Measurements from ENCODE around the gene HSD17B11. TPM values are rescaled to one million over a fixed set of nuclear protein-coding genes. Genes with fewer than 3 reads are reported as not detected.
"Not testable (repeated sequence)": the region's sequence is repeated elsewhere in the genome, so short reads cannot be mapped to it uniquely, and the experiment has no call there.

Gene HSD17B11
- total RNA-seq, 1 donor from 2014 or later, result 12.9 TPM

DNA sequence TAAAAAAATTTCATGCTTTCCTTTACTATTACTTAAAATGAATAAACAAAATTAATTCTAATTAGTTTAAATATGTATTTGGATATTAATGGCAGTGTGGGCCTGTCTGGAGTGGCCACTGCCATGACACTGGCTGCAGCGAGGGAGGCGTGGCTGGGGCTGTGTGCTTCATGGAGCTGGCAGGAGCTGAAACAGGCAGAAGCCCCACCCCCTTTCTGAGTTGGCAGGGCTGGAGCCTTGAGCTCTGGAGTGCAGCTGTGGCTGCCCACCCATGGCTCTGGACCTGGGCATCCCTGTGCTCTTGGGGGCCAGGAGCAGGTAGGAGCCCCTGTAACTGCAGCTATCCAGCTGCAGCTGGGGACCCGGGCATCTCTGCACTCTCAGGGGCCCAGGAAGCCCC is 8.2 kb upstream of the HSD17B11 start:
- DNase-seq (ENCODE audit: low read depth), result no peak
- H3K36me3 ChIP-seq (ENCODE audit: control insufficient read depth, insufficient read depth, low read length), result no peaks in the 10 kb centered on the region
- H3K4me3 ChIP-seq (ENCODE audit: low read depth, low read length), result no peak overlapping the region
- TF ChIP-seq, protein P1, sequence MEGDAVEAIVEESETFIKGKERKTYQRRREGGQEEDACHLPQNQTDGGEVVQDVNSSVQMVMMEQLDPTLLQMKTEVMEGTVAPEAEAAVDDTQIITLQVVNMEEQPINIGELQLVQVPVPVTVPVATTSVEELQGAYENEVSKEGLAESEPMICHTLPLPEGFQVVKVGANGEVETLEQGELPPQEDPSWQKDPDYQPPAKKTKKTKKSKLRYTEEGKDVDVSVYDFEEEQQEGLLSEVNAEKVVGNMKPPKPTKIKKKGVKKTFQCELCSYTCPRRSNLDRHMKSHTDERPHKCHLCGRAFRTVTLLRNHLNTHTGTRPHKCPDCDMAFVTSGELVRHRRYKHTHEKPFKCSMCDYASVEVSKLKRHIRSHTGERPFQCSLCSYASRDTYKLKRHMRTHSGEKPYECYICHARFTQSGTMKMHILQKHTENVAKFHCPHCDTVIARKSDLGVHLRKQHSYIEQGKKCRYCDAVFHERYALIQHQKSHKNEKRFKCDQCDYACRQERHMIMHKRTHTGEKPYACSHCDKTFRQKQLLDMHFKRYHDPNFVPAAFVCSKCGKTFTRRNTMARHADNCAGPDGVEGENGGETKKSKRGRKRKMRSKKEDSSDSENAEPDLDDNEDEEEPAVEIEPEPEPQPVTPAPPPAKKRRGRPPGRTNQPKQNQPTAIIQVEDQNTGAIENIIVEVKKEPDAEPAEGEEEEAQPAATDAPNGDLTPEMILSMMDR (IDR thresholded peaks at IDR 0.05; ENCODE audit: insufficient read depth, low read length, poor library complexity, severe bottlenecking), result no peak
- no peaks in the 10 kb centered on the region for H3K27me3 ChIP-seq (ENCODE audit: control insufficient read depth, insufficient read depth, low read length)

DNA sequence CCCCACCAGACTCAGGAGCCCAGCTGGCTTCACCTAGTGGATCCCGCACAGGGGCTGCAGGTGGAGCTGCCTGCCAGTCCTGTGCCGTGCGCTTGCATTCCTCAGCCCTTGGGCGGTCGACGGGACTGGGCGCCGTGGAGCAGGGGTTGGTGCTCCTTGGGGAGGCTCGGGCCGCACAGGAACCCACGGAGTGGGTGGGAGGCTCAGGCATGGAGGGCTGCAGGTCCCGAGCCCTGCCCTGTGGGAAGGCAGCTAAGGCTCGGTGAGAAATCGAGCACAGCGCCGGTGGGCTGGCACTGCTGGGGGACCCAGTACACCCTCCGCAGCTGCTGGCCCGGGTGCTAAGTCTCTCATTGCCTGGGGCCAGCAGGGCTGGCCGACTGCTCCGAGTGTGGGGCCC is 4.9 kb upstream of the HSD17B11 start:
- not testable (repeated sequence) for H3K4me3 ChIP-seq (ENCODE audit: low read depth, low read length); H3K36me3 ChIP-seq (ENCODE audit: control insufficient read depth, insufficient read depth, low read length); H3K27me3 ChIP-seq (ENCODE audit: control insufficient read depth, insufficient read depth, low read length); DNase-seq (ENCODE audit: low read depth)

DNA sequence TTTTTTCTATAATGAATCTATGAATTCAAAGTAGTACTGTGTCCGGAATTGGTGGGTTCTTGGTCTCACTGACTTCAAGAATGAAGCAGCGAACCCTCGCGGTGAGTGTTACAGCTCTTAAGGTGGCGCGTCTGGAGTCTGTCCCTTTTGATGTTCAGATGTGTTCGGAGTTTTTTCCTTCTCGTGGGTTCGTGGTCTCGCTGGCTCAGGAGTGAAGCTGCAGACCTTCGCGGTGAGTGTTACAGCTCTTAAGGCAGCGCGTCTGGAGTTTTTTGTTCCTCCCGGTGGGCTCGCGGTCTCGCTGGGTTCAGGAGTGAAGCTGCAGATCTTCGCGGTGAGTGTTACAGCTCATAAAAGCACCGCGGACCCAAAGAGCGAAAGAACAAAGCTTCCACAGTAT is 4.1 kb upstream of the HSD17B11 start:
- not testable (repeated sequence) for H3K36me3 ChIP-seq (ENCODE audit: control insufficient read depth, insufficient read depth, low read length); H3K4me3 ChIP-seq (ENCODE audit: low read depth, low read length); H3K27me3 ChIP-seq (ENCODE audit: control insufficient read depth, insufficient read depth, low read length); DNase-seq (ENCODE audit: low read depth)

GRCh38 chr4:87392183-87392582 is 1.2 kb upstream of the HSD17B11 start:
- TF ChIP-seq, protein P1 (IDR thresholded peaks at IDR 0.05; ENCODE audit: insufficient read depth, low read length, poor library complexity, severe bottlenecking), result no peak
- Histone ChIP-seq H3K36me3 (ENCODE audit: control insufficient read depth, insufficient read depth, low read length) (no peaks in the 10 kb centered on the region), H3K4me3 (ENCODE audit: low read depth, low read length) (no peak overlapping the region), H3K27me3 (ENCODE audit: control insufficient read depth, insufficient read depth, low read length) (no peaks in the 10 kb centered on the region)
- no peak for DNase-seq (ENCODE audit: low read depth)

DNA sequence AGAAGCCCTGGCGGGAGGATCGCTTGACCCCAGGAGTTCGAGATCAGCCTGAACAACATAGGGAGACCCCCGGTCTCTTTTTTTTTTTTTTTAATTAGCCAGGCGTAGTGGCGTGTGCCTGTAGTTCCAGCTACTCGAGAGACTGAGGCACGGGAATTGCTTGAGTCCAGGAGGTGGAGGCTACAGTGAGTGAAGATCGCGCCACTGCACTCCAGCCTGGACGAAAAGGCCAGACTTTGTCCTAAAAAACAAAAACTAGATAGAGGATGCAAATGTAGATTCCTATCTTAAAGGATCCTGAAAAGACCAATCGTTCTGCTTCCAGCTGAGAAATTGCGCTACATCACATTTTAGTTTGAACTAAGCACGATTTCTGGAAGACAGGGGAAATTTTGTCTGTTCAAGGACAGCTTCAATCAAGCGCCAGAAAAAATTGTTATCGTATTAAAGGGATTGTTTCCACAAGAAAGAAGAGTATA is 627 bp upstream of the HSD17B11 start:
- H3K4me3 ChIP-seq (ENCODE audit: low read depth, low read length), result peak overlapping the region; percentile 58
- DNase-seq (ENCODE audit: low read depth), result no peak
- no peaks in the 10 kb centered on the region for H3K36me3 ChIP-seq (ENCODE audit: control insufficient read depth, insufficient read depth, low read length)
- no peaks in the 10 kb centered on the region for H3K27me3 ChIP-seq (ENCODE audit: control insufficient read depth, insufficient read depth, low read length)
- TF ChIP-seq, protein P1 (IDR thresholded peaks at IDR 0.05; ENCODE audit: insufficient read depth, low read length, poor library complexity, severe bottlenecking), result no peak

GRCh38 chr4:87390551-87390890 is 467 bp downstream of the HSD17B11 start:
- no peak for DNase-seq (ENCODE audit: low read depth)
- H3K27me3 ChIP-seq (ENCODE audit: control insufficient read depth, insufficient read depth, low read length), result no peaks in the 10 kb centered on the region
- peak overlapping the region; percentile 58 for H3K4me3 ChIP-seq (ENCODE audit: low read depth, low read length)
- TF ChIP-seq, protein P1 (IDR thresholded peaks at IDR 0.05; ENCODE audit: insufficient read depth, low read length, poor library complexity, severe bottlenecking), result no peak
- no peaks in the 10 kb centered on the region for H3K36me3 ChIP-seq (ENCODE audit: control insufficient read depth, insufficient read depth, low read length)

- H3K4me3 ChIP-seq (ENCODE audit: low read depth, low read length), result peak overlapping the region; percentile 58
- not testable (repeated sequence) for H3K27me3 ChIP-seq (ENCODE audit: control insufficient read depth, insufficient read depth, low read length); DNase-seq (ENCODE audit: low read depth); H3K36me3 ChIP-seq (ENCODE audit: control insufficient read depth, insufficient read depth, low read length)
These were observed 933 bp downstream of the HSD17B11 start for GRCh38 chr4:87390055-87390454.
